Measurements from ENCODE around the gene COQ5. TPM values are rescaled to one million over a fixed set of nuclear protein-coding genes. Genes with fewer than 3 reads are reported as not detected.

The COQ5 gene
- polyA plus RNA-seq, 1 donor (not counting 4 experiments of a cell fraction or from before 2014, with no cell fraction given): 38.7 TPM

- DNase-seq (ENCODE audit: low read depth, low spot score) (no peak), FAIRE-seq (no peak)
- dilution Hi-C loops (cut with MboI; ENCODE audit: extremely low pct_ligation_motif_present, low sequenced_read_pairs): no loop called here
- H4K20me1 ChIP-seq (ENCODE audit: control insufficient read depth, extremely low read depth, insufficient read depth, low read length): peaks cover 42% of the 10 kb centered on the region
- peaks cover 71% of the 10 kb centered on the region for H3K79me2 ChIP-seq (ENCODE audit: control insufficient read depth, insufficient read depth, low read length)
- peak overlapping the region; percentile 84 for H3K27ac ChIP-seq (ENCODE audit: control insufficient read depth, insufficient read depth, low read length)
- peak overlapping the region; percentile 87 for H3K4me2 ChIP-seq (ENCODE audit: control insufficient read depth, extremely low read depth, insufficient read depth, low read depth, low read length)
- H3K4me1 ChIP-seq (ENCODE audit: control insufficient read depth, extremely low read depth, insufficient read depth, low read length): peaks cover 38% of the 10 kb centered on the region
- H3K4me3 ChIP-seq (ENCODE audit: control insufficient read depth in 2 of 3, extremely low read depth in 1 of 3, insufficient read depth in 2 of 3, low read depth in 1 of 3, low read length in 3 of 3): peak overlapping the region; percentile 94 to 99 (median 98)
- TF ChIP-seq CTCF (optimal IDR thresholded peaks at IDR 0.05 in 1 of 3, IDR thresholded peaks at IDR 0.05 in 1 of 3, conservative IDR thresholded peaks at IDR 0.05 in 1 of 3; ENCODE audit: extremely low read depth in 1 of 3, insufficient read depth in 2 of 3, low read length in 3 of 3): no peak
- TF ChIP-seq EZH2 (IDR thresholded peaks at IDR 0.05; ENCODE audit: low read length): no peak
- H3K27me3 ChIP-seq (ENCODE audit: control insufficient read depth, extremely low read depth, insufficient read depth, low read length): no peaks in the 10 kb centered on the region
- peaks cover 0 to 22% of the 10 kb centered on the region in 2 experiments for H3K36me3 ChIP-seq (ENCODE audit: control insufficient read depth in 2 of 2, extremely low read depth in 1 of 2, insufficient read depth in 2 of 2, low read length in 2 of 2)
- peaks cover 3% of the 10 kb centered on the region for H3K9me1 ChIP-seq (ENCODE audit: control insufficient read depth, extremely low read depth, insufficient read depth, low read length)
- H3K9me3 ChIP-seq (ENCODE audit: control insufficient read depth, low read depth, low read length): no peaks in the 10 kb centered on the region
- H3K9ac ChIP-seq (ENCODE audit: control insufficient read depth, extremely low read depth, insufficient read depth, low read length): peak overlapping the region; percentile 91
- H2AFZ ChIP-seq (ENCODE audit: control insufficient read depth, low read length): no peak overlapping the region
These were observed 7.3 kb upstream of the COQ5 start for GRCh38 chr12:120536064-120536791.

- Histone ChIP-seq H3K4me3 (ENCODE audit: control insufficient read depth in 2 of 3, extremely low read depth in 1 of 3, insufficient read depth in 2 of 3, low read depth in 1 of 3, low read length in 3 of 3) (peak overlapping the region; percentile 94 to 99 (median 98)), H3K4me2 (ENCODE audit: control insufficient read depth, extremely low read depth, insufficient read depth, low read depth, low read length) (peak overlapping the region; percentile 87), H3K4me1 (ENCODE audit: control insufficient read depth, extremely low read depth, insufficient read depth, low read length) (peaks cover 40% of the 10 kb centered on the region), H3K9ac (ENCODE audit: control insufficient read depth, extremely low read depth, insufficient read depth, low read length) (peak overlapping the region; percentile 91), H2AFZ (ENCODE audit: control insufficient read depth, low read length) (peak overlapping the region; percentile 71), H3K36me3 (ENCODE audit: control insufficient read depth in 2 of 2, extremely low read depth in 1 of 2, insufficient read depth in 2 of 2, low read length in 2 of 2) (peaks cover 0 to 20% of the 10 kb centered on the region in 2 experiments), H3K27ac (ENCODE audit: control insufficient read depth, insufficient read depth, low read length) (peak overlapping the region; percentile 84), H3K27me3 (ENCODE audit: control insufficient read depth, extremely low read depth, insufficient read depth, low read length) (no peaks in the 10 kb centered on the region), H4K20me1 (ENCODE audit: control insufficient read depth, extremely low read depth, insufficient read depth, low read length) (peaks cover 37% of the 10 kb centered on the region), H3K9me3 (ENCODE audit: control insufficient read depth, low read depth, low read length) (no peaks in the 10 kb centered on the region), H3K79me2 (ENCODE audit: control insufficient read depth, insufficient read depth, low read length) (peaks cover 58% of the 10 kb centered on the region), H3K9me1 (ENCODE audit: control insufficient read depth, extremely low read depth, insufficient read depth, low read length) (peaks cover 3% of the 10 kb centered on the region)
- FAIRE-seq (peak; percentile 59), DNase-seq (ENCODE audit: low read depth, low spot score) (no peak)
- TF ChIP-seq CTCF (optimal IDR thresholded peaks at IDR 0.05 in 1 of 3, IDR thresholded peaks at IDR 0.05 in 1 of 3, conservative IDR thresholded peaks at IDR 0.05 in 1 of 3; ENCODE audit: extremely low read depth in 1 of 3, insufficient read depth in 2 of 3, low read length in 3 of 3) (no peak), EZH2 (IDR thresholded peaks at IDR 0.05; ENCODE audit: low read length) (no peak)
- dilution Hi-C loops (cut with MboI; ENCODE audit: extremely low pct_ligation_motif_present, low sequenced_read_pairs): no loop called here
These were observed 6.0 kb upstream of the COQ5 start for GRCh38 chr12:120534703-120535655.
